ENCODE results near the gene PRDX5. TPM values are rescaled to one million over a fixed set of nuclear protein-coding genes. Genes with fewer than 3 reads are reported as not detected.

Gene PRDX5
- total and polyA plus RNA-seq, 10 of the 15 experiments (the other 5 are each of a cell fraction or from before 2014, with no cell fraction given) = 95.7 to 406 (median 240) TPM

DNA sequence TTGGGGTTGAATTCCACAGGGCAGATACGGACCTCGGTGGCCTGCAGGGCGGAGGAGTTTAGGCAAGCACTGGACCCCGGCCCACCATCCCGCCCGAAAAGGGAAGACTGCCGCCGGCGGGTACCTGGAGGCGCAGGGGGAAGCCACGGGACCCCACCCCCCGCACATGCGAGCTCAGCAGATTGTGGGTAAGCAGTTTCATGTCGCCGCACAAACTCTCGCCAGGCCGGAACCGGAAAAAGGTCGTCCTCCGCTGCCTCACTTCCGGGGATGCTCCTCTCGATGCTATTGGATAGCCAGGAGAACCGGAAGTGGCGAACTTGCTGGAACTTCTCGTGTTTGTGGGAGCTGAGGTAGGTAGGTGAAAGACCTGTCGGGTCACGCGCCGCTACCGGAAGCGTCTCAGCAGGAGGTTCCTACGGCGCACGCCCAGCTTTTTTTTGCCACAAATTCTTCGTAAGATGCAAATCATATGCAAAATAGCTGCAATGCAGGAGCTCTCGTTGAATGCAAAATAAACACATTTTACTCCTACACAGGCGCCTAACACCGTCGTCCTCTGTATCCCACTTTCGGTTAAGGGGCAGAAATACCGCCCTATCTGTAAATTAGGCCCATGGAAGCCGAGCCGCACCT, 478 bp upstream of the PRDX5 start, which contains the start of gene TRMT112 (continued):
- peak; percentile 94 to 96 for TF ChIP-seq BHLHE40 (IDR thresholded peaks at IDR 0.05; ENCODE audit: borderline replicate concordance in 1 of 2, low read depth in 2 of 2, low read length in 1 of 2)
- TF ChIP-seq ASH2L (IDR thresholded peaks at IDR 0.05; ENCODE audit: borderline replicate concordance, low read depth) = peak; percentile 35; the same call in 1 of the 2 replicates
- peak; percentile 98 for TF ChIP-seq GABPA (IDR thresholded peaks at IDR 0.05; ENCODE audit: low read depth)
- TF ChIP-seq, protein P1, sequence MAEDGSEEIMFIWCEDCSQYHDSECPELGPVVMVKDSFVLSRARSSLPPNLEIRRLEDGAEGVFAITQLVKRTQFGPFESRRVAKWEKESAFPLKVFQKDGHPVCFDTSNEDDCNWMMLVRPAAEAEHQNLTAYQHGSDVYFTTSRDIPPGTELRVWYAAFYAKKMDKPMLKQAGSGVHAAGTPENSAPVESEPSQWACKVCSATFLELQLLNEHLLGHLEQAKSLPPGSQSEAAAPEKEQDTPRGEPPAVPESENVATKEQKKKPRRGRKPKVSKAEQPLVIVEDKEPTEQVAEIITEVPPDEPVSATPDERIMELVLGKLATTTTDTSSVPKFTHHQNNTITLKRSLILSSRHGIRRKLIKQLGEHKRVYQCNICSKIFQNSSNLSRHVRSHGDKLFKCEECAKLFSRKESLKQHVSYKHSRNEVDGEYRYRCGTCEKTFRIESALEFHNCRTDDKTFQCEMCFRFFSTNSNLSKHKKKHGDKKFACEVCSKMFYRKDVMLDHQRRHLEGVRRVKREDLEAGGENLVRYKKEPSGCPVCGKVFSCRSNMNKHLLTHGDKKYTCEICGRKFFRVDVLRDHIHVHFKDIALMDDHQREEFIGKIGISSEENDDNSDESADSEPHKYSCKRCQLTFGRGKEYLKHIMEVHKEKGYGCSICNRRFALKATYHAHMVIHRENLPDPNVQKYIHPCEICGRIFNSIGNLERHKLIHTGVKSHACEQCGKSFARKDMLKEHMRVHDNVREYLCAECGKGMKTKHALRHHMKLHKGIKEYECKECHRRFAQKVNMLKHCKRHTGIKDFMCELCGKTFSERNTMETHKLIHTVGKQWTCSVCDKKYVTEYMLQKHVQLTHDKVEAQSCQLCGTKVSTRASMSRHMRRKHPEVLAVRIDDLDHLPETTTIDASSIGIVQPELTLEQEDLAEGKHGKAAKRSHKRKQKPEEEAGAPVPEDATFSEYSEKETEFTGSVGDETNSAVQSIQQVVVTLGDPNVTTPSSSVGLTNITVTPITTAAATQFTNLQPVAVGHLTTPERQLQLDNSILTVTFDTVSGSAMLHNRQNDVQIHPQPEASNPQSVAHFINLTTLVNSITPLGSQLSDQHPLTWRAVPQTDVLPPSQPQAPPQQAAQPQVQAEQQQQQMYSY (CRISPR knock-in tag; IDR thresholded peaks at IDR 0.05) = no peak
- peak; percentile 75; the same call in 1 of the 2 replicates for TF ChIP-seq MXI1 (IDR thresholded peaks at IDR 0.05; ENCODE audit: low read depth, low read length)
- peak; percentile 74; the same call in 1 of the 2 replicates for TF ChIP-seq POLR2AphosphoS2 (IDR thresholded peaks at IDR 0.05; ENCODE audit: low read depth, low read length)
- TF ChIP-seq LARP7 (IDR thresholded peaks at IDR 0.05) = 0 out of 2 replicates have a peak, but pooled peaks have one; percentile 14
- TF ChIP-seq SPI1 (IDR thresholded peaks at IDR 0.05; ENCODE audit: borderline replicate concordance, insufficient read depth, low read depth, low read length) = peak; percentile 52; the same call in 1 of the 2 replicates
- no peak for TF ChIP-seq ZNF622 (IDR thresholded peaks at IDR 0.05)
- TF ChIP-seq YY1 (IDR thresholded peaks at IDR 0.05; ENCODE audit: low read depth, low read length) = peak; percentile 40; the same call in 1 of the 2 replicates
- TF ChIP-seq HCFC1 (IDR thresholded peaks at IDR 0.05; ENCODE audit: low read length) = peak; percentile 65; the same call in 1 of the 2 replicates
- no peak for TF ChIP-seq ZNF217 (IDR thresholded peaks at IDR 0.05)
- no peak for TF ChIP-seq NFYA (IDR thresholded peaks at IDR 0.05; ENCODE audit: borderline replicate concordance, low read depth, low read length)
- TF ChIP-seq, protein P2, sequence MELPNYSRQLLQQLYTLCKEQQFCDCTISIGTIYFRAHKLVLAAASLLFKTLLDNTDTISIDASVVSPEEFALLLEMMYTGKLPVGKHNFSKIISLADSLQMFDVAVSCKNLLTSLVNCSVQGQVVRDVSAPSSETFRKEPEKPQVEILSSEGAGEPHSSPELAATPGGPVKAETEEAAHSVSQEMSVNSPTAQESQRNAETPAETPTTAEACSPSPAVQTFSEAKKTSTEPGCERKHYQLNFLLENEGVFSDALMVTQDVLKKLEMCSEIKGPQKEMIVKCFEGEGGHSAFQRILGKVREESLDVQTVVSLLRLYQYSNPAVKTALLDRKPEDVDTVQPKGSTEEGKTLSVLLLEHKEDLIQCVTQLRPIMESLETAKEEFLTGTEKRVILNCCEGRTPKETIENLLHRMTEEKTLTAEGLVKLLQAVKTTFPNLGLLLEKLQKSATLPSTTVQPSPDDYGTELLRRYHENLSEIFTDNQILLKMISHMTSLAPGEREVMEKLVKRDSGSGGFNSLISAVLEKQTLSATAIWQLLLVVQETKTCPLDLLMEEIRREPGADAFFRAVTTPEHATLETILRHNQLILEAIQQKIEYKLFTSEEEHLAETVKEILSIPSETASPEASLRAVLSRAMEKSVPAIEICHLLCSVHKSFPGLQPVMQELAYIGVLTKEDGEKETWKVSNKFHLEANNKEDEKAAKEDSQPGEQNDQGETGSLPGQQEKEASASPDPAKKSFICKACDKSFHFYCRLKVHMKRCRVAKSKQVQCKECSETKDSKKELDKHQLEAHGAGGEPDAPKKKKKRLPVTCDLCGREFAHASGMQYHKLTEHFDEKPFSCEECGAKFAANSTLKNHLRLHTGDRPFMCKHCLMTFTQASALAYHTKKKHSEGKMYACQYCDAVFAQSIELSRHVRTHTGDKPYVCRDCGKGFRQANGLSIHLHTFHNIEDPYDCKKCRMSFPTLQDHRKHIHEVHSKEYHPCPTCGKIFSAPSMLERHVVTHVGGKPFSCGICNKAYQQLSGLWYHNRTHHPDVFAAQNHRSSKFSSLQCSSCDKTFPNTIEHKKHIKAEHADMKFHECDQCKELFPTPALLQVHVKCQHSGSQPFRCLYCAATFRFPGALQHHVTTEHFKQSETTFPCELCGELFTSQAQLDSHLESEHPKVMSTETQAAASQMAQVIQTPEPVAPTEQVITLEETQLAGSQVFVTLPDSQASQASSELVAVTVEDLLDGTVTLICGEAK (IDR thresholded peaks at IDR 0.05; ENCODE audit: borderline replicate concordance) = peak; percentile 98
- no peak for TF ChIP-seq ZBTB11 (CRISPR knock-in tag; IDR thresholded peaks at IDR 0.05)
- TF ChIP-seq ZNF274 (IDR thresholded peaks at IDR 0.05; ENCODE audit: insufficient read depth, insufficient read length) = no peak
- TF ChIP-seq POLR2AphosphoS5 (IDR thresholded peaks at IDR 0.05; ENCODE audit: low read length) = peak; percentile 97
- TF ChIP-seq IKZF2 (IDR thresholded peaks at IDR 0.05) = peak in 1 of 2 experiments; percentile 12; a peak in 2 of 4 replicates
- TF ChIP-seq RAD51 (IDR thresholded peaks at IDR 0.05) = peak; percentile 93

All from GM12878 (cell line).